Osteocyte (in vitro differentiated cells): ENCODE measurements around the gene SOCS6. TPM values are rescaled to one million over a fixed set of nuclear protein-coding genes. Genes with fewer than 3 reads are reported as not detected.

Source experiments
- DNase-seq: peaks from one replicate; pipeline ENCODE4 v3.0.0; 2021; ENCODE audit warnings: mixed read lengths; ENCODE audit not compliant: unreplicated experiment; ENCODE audit errors: extremely low spot score
- H3K27ac Mint-ChIP-seq: one replicate; pipeline ENCODE4 v1.8.0; 2021; ENCODE audit warnings: mild to moderate bottlenecking, mixed read lengths; ENCODE audit not compliant: unreplicated experiment
- H3K27me3 Mint-ChIP-seq: one replicate; pipeline ENCODE4 v1.8.0; 2021; ENCODE audit warnings: mixed read lengths; ENCODE audit not compliant: unreplicated experiment
- H3K36me3 Mint-ChIP-seq: one replicate; pipeline ENCODE4 v1.8.0; 2021; ENCODE audit warnings: mixed read lengths; ENCODE audit not compliant: unreplicated experiment
- H3K4me1 Mint-ChIP-seq: one replicate; pipeline ENCODE4 v1.8.0; 2021; ENCODE audit warnings: mixed read lengths; ENCODE audit not compliant: unreplicated experiment
- H3K4me3 Mint-ChIP-seq: one replicate; pipeline ENCODE4 v1.8.0; 2021; ENCODE audit warnings: mild to moderate bottlenecking, moderate library complexity, mixed read lengths; ENCODE audit not compliant: unreplicated experiment
- H3K9me3 Mint-ChIP-seq: one replicate; pipeline ENCODE4 v1.8.0; 2021; ENCODE audit warnings: mixed read lengths; ENCODE audit not compliant: unreplicated experiment
- total RNA-seq: library from RNA; stranded (reverse); gene quantifications from 2 replicates; pipeline ENCODE4 v1.2.1, GENCODE V29; 2021
- TF ChIP-seq, protein P1 (sequence below): fragments of 200-600 bp; sonication (generic); IDR thresholded peaks from 2 replicates; pipeline ENCODE4 v1.5.0; 2021; ENCODE audit warnings: antibody characterized with exemption, mild to moderate bottlenecking, moderate library complexity

Gene SOCS6
- total RNA-seq, 1 donor from 2014 or later: 19.4 TPM

DNA sequence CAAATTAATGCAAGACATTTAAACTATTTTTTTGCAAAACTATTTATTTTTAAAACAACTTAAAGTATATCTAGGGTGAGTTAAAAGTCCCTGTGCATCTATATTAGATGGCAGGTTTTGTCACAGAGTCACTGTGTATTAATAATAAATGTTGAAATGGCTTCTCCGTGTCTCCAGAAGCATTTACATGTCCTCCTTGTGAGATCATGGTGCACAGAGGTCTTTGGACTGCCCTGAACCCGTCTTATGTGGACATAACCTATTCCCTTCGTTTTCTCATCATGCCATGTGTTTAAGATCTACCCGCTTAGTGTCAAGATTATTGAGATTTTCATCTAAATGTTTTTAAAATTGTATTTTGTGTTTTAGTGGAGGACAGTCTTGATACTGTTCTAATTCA is 39.3 kb downstream of the SOCS6 start:
- Mint-ChIP-seq H3K4me1 (peaks cover 11% of the 10 kb centered on the region), H3K27me3 (no peaks in the 10 kb centered on the region), H3K36me3 (peaks cover 16% of the 10 kb centered on the region), H3K9me3 (peaks cover 4% of the 10 kb centered on the region), H3K27ac (peak overlapping the region; percentile 69), H3K4me3 (no peak overlapping the region)
- TF ChIP-seq, protein P1, sequence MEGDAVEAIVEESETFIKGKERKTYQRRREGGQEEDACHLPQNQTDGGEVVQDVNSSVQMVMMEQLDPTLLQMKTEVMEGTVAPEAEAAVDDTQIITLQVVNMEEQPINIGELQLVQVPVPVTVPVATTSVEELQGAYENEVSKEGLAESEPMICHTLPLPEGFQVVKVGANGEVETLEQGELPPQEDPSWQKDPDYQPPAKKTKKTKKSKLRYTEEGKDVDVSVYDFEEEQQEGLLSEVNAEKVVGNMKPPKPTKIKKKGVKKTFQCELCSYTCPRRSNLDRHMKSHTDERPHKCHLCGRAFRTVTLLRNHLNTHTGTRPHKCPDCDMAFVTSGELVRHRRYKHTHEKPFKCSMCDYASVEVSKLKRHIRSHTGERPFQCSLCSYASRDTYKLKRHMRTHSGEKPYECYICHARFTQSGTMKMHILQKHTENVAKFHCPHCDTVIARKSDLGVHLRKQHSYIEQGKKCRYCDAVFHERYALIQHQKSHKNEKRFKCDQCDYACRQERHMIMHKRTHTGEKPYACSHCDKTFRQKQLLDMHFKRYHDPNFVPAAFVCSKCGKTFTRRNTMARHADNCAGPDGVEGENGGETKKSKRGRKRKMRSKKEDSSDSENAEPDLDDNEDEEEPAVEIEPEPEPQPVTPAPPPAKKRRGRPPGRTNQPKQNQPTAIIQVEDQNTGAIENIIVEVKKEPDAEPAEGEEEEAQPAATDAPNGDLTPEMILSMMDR: no peak
- DNase-seq: no peak

DNA sequence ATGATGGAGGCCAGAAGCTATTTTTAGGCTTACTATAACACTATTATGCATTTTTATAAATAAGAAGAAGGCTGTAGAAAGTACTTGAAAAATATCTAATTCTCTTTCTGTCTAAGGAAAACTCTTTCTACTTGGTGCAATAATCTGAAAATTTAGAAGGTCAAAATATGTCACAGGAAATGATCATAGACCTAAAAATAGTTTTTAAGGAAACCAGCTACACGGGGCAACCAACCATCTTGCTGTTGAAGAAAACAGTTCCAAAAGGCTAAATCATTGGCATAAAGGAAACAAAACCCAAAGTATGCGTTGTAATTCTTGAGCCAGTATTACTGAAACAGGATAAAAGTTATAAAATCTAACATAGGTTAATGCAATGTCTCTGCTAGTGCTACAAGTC is 40.2 kb downstream of the SOCS6 start:
- Mint-ChIP-seq H3K27ac (peak overlapping the region; percentile 69), H3K4me3 (no peak overlapping the region), H3K9me3 (no peaks in the 10 kb centered on the region), H3K4me1 (peaks cover 12% of the 10 kb centered on the region), H3K27me3 (no peaks in the 10 kb centered on the region), H3K36me3 (peaks cover 17% of the 10 kb centered on the region)
- TF ChIP-seq, protein P1: no peak
- no peak for DNase-seq

DNA sequence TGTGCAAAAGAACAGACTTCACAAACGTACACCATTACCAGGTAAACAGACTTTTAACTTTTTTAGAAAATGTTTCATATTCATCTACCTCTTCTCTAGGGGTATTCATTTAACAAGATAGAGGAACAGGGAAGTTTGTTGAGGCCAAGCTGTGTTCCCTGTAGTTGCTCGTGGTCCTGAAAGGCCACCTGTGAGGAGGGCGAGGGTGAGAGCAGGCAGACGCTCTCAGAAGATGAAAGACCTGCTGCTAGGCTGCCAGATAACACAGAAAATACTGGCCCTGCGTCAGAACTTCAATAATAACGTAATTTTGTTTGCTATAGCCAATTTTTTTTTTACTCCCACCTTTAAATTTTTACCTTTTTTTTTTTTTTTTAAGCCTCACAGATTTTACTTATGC is 42.0 kb downstream of the SOCS6 start:
- TF ChIP-seq, protein P1: no peak
- Mint-ChIP-seq H3K4me3 (no peak overlapping the region), H3K4me1 (peaks cover 12% of the 10 kb centered on the region), H3K9me3 (peaks cover 6% of the 10 kb centered on the region), H3K27ac (no peak overlapping the region), H3K36me3 (peaks cover 13% of the 10 kb centered on the region), H3K27me3 (no peaks in the 10 kb centered on the region)
- no peak for DNase-seq

DNA sequence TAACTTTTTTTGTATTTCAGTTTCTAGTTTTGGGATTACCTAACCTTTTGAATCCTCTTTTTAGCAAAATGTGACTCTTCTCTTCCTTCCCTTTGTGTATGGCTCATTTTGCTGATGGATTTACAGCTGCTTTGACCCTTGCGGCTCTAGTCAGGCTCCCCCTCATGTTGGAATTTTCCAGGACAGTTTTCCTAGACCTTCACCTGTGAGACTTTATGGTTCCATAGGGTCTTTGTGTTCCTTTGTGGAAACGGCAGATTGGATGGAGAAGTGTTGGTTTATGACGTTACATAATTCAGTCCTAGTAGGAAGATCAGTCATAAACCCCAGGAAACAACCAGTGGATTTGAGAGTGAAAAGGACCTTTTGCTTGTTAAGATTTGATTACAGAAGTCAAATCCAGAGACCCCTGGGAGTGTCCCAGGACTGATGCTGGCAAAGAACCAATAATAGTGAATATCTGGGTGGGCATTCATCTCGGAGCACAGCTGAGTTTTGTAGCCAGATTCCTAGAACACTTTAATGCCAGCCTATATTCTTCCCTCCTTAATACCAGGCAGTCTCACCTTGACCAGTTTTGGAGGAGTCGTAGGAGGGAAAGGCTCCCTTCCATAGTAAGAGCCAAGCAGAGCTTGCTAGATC is 42.7 kb downstream of the SOCS6 start:
- Mint-ChIP-seq H3K4me1 (peaks cover 19% of the 10 kb centered on the region), H3K9me3 (peaks cover 6% of the 10 kb centered on the region), H3K27me3 (no peaks in the 10 kb centered on the region), H3K4me3 (no peak overlapping the region), H3K27ac (no peak overlapping the region), H3K36me3 (peaks cover 13% of the 10 kb centered on the region)
- DNase-seq: no peak
- TF ChIP-seq, protein P1: no peak

DNA sequence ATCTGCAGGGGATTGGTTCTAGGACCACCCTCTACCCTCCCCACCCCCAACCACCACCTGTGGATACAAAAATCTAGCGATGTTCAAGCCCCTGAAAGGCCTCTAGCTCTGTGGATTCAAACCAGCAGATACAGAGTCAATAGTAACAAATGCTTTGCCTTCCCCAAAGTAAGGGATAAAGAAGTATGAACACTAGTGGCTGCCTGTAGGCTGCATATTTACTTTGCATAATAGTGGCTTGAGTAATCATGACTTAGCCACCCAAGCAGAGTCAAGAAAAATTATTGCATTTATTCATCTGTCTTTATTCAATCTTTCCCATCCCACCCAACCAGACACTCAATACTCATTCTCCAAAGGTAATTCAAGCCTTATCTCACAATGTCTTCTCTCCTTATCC is 43.8 kb downstream of the SOCS6 start:
- Mint-ChIP-seq H3K27me3 (no peaks in the 10 kb centered on the region), H3K9me3 (peaks cover 6% of the 10 kb centered on the region), H3K27ac (no peak overlapping the region), H3K36me3 (peaks cover 13% of the 10 kb centered on the region), H3K4me1 (peaks cover 28% of the 10 kb centered on the region), H3K4me3 (no peak overlapping the region)
- TF ChIP-seq, protein P1: no peak
- DNase-seq: no peak
